IMR-90 (cell line): ENCODE measurements around the gene TBX4. TPM values are rescaled to one million over a fixed set of nuclear protein-coding genes. Genes with fewer than 3 reads are reported as not detected.

Source experiments
- ATAC-seq: fragments of 200-7000 bp; cut with Tn5 transposase; 2 replicates; pipeline ENCODE4 v1.9.1; 2020; ENCODE audit warnings: low read depth, mild to moderate bottlenecking, moderate library complexity
- BruUV-seq: library from RNA; stranded (reverse); fragments of 400-500 nt; replicated peaks from 2 replicates; lab custom pipeline; 2021; lab: Mats Ljungman, UMichigan
- CTCF ChIA-PET: fragments of 300-600 bp; formaldehyde crosslinking; extraction: SDS; loops from one replicate; lab custom pipeline; 2021; ENCODE audit warnings: antibody characterized with exemption; lab: Yijun Ruan, JAX
- POLR2A ChIA-PET: fragments of 300-600 bp; sonication (Branson Sonifier 250); formaldehyde crosslinking; loops from one replicate; lab custom pipeline; 2022; ENCODE audit warnings: antibody characterized with exemption; ENCODE audit not compliant: unreplicated experiment; lab: Charles Lee
- DNase-seq: peaks from one replicate; pipeline ENCODE4 v3.0.0; 2013
- H2AFZ ChIP-seq: replicated peaks from 2 replicates; pipeline ENCODE3; 2013; ENCODE audit warnings: low read length, mild to moderate bottlenecking; ENCODE audit not compliant: poor library complexity
- H2AK5ac ChIP-seq: 2 replicates; pipeline ENCODE4 v1.6.1; 2013; ENCODE audit warnings: low read depth, low read length, inconsistent platforms
- H2AK9ac ChIP-seq: replicated peaks from 2 replicates; pipeline ENCODE3; 2013; ENCODE audit warnings: mild to moderate bottlenecking, low read depth, low read length, moderate library complexity; ENCODE audit not compliant: poor library complexity
- H2BK120ac ChIP-seq: 2 replicates; pipeline ENCODE4 v1.6.1; 2013; ENCODE audit warnings: low read depth, low read length, inconsistent platforms
- H2BK15ac ChIP-seq: 3 replicates; pipeline ENCODE4 v1.6.1; 2013; ENCODE audit warnings: low read depth, low read length, inconsistent platforms
- H2BK20ac ChIP-seq: 2 replicates; pipeline ENCODE4 v1.6.1; 2013; ENCODE audit warnings: low read depth, mild to moderate bottlenecking, inconsistent platforms, low read length, moderate library complexity
- H2BK5ac ChIP-seq: 2 replicates; pipeline ENCODE4 v1.6.1; 2013; ENCODE audit warnings: mild to moderate bottlenecking, low read depth, low read length, inconsistent platforms; ENCODE audit not compliant: poor library complexity, severe bottlenecking
- H3K14ac ChIP-seq: replicated peaks from 2 replicates; pipeline ENCODE4 v1.6.1; 2013; ENCODE audit warnings: low read depth, low read length, inconsistent platforms
- H3K18ac ChIP-seq: 2 replicates; pipeline ENCODE4 v1.6.1; 2013; ENCODE audit warnings: low read depth, low read length, control low read depth
- H3K23ac ChIP-seq: 2 replicates; pipeline ENCODE4 v1.6.1; 2013; ENCODE audit warnings: low read depth, low read length, inconsistent platforms
- H3K27ac ChIP-seq: 2 replicates; pipeline ENCODE4 v1.5.1; 2013; ENCODE audit warnings: mild to moderate bottlenecking, control low read depth, low read length; ENCODE audit not compliant: insufficient read depth
- H3K27me3 ChIP-seq: 2 replicates; pipeline ENCODE4 v1.6.1; 2013; ENCODE audit warnings: low read length; ENCODE audit not compliant: control insufficient read depth, insufficient read depth
- H3K36me3 ChIP-seq: 2 replicates; pipeline ENCODE4 v1.6.1; 2013; ENCODE audit warnings: low read length, mixed read lengths; ENCODE audit not compliant: control insufficient read depth, insufficient read depth
- H3K4ac ChIP-seq: 2 replicates; pipeline ENCODE4 v1.6.1; 2013; ENCODE audit warnings: low read depth, low read length, inconsistent platforms
- H3K4me1 ChIP-seq: 2 replicates; pipeline ENCODE4 v1.6.1; 2013; ENCODE audit warnings: low read length, mixed read lengths; ENCODE audit not compliant: control insufficient read depth, insufficient read depth
- H3K4me2 ChIP-seq: 2 replicates; pipeline ENCODE4 v1.6.1; 2013; ENCODE audit warnings: low read depth, mild to moderate bottlenecking, control low read depth, low read length, moderate library complexity
- H3K4me3 ChIP-seq: 2 replicates; pipeline ENCODE4 v1.5.1; 2013; ENCODE audit warnings: low read depth, mild to moderate bottlenecking, control low read depth, low read length, moderate library complexity; ENCODE audit not compliant: insufficient read depth
- H3K56ac ChIP-seq: 2 replicates; pipeline ENCODE4 v1.6.1; 2013; ENCODE audit warnings: low read length, inconsistent platforms; ENCODE audit not compliant: insufficient read depth; ENCODE audit errors: extremely low read depth
- H3K79me1 ChIP-seq, 2 experiments: 2 replicates each; pipeline ENCODE4 v1.6.1; 2013; ENCODE audit warnings: low read length in 2 of 2, inconsistent platforms in 1 of 2, low read depth in 1 of 2
- H3K9ac ChIP-seq: 2 replicates; pipeline ENCODE4 v1.6.1; 2013; ENCODE audit warnings: low read depth, low read length, control low read depth
- H3K9me1 ChIP-seq: 2 replicates; pipeline ENCODE4 v1.6.1; 2013; ENCODE audit warnings: low read length, inconsistent platforms; ENCODE audit not compliant: insufficient read depth
- H3K9me3 ChIP-seq: 2 replicates; pipeline ENCODE4 v1.6.1; 2013; ENCODE audit warnings: low read length; ENCODE audit not compliant: control insufficient read depth, insufficient read depth
- H4K20me1 ChIP-seq: 2 replicates; pipeline ENCODE4 v1.6.1; 2013; ENCODE audit warnings: low read length, inconsistent platforms; ENCODE audit not compliant: insufficient read depth
- H4K5ac ChIP-seq: 2 replicates; pipeline ENCODE4 v1.6.1; 2013; ENCODE audit warnings: mild to moderate bottlenecking, low read depth, low read length, control low read depth
- H4K8ac ChIP-seq, 2 experiments: 2 replicates each; pipeline ENCODE4 v1.6.1; 2013; ENCODE audit warnings: low read depth in 2 of 2, low read length in 2 of 2, control low read depth in 1 of 2, inconsistent platforms in 1 of 2
- H4K91ac ChIP-seq: 2 replicates; pipeline ENCODE4 v1.6.1; 2013; ENCODE audit warnings: low read depth, low read length, inconsistent platforms; ENCODE audit not compliant: insufficient read depth
- BHLHE40 ChIP-seq: fragments of 150-350 bp; IDR thresholded peaks from 2 replicates; pipeline ENCODE4 v1.6.1; 2016; ENCODE audit warnings: mild to moderate bottlenecking, low read depth, low read length
- CEBPB ChIP-seq: IDR thresholded peaks from 2 replicates; pipeline ENCODE4 v1.6.1; 2012; ENCODE audit warnings: low read depth, low read length, improper control_type of control experiment
- CHD1 ChIP-seq: IDR thresholded peaks from 2 replicates; pipeline ENCODE4 v1.6.1; 2012; ENCODE audit warnings: low read depth, low read length, improper control_type of control experiment
- CTCF ChIP-seq: conservative IDR thresholded peaks from 2 replicates; pipeline ENCODE4 v1.5.1; 2012; ENCODE audit warnings: mild to moderate bottlenecking, low read depth, low read length, improper control_type of control experiment
- ELK1 ChIP-seq: fragments of 150-350 bp; IDR thresholded peaks from 2 replicates; pipeline ENCODE4 v1.6.1; 2016; ENCODE audit warnings: low read depth, mild to moderate bottlenecking, low read length, moderate library complexity, borderline replicate concordance
- FOS ChIP-seq: fragments of 150-350 bp; IDR thresholded peaks from 2 replicates; pipeline ENCODE4 v1.6.1; 2016; ENCODE audit warnings: low read depth, low read length
- MAFK ChIP-seq: IDR thresholded peaks from 2 replicates; pipeline ENCODE4 v1.6.1; 2012; ENCODE audit warnings: low read depth, low read length, improper control_type of control experiment
- MAZ ChIP-seq: IDR thresholded peaks from 2 replicates; pipeline ENCODE4 v1.6.1; 2012; ENCODE audit warnings: low read depth, mild to moderate bottlenecking, low read length, improper control_type of control experiment, moderate library complexity, borderline replicate concordance
- MXI1 ChIP-seq: IDR thresholded peaks from 2 replicates; pipeline ENCODE4 v1.6.1; 2012; ENCODE audit warnings: low read depth, mild to moderate bottlenecking, low read length, moderate library complexity, borderline replicate concordance
- NFE2L2 ChIP-seq: fragments of 150-350 bp; IDR thresholded peaks from 2 replicates; pipeline ENCODE4 v1.6.1; 2016; ENCODE audit warnings: low read depth, mild to moderate bottlenecking, low read length
- POLR2A ChIP-seq: IDR thresholded peaks from 2 replicates; pipeline ENCODE4 v1.6.1; 2012; ENCODE audit warnings: mild to moderate bottlenecking, low read depth, low read length
- RAD21 ChIP-seq: IDR thresholded peaks from 2 replicates; pipeline ENCODE4 v1.6.1; 2012; ENCODE audit warnings: low read length, improper control_type of control experiment
- RCOR1 ChIP-seq: IDR thresholded peaks from 2 replicates; pipeline ENCODE4 v1.6.1; 2012; ENCODE audit warnings: mild to moderate bottlenecking, low read length, improper control_type of control experiment; ENCODE audit not compliant: insufficient replicate concordance
- RFX5 ChIP-seq: IDR thresholded peaks from 2 replicates; pipeline ENCODE4 v1.8.0; 2012; ENCODE audit warnings: low read depth, mild to moderate bottlenecking, low read length, moderate library complexity
- SMC3 ChIP-seq: fragments of 150-350 bp; IDR thresholded peaks from 2 replicates; pipeline ENCODE4 v1.6.1; 2016; ENCODE audit warnings: low read depth, mild to moderate bottlenecking, antibody characterized with exemption, low read length, moderate library complexity
- USF2 ChIP-seq: fragments of 150-350 bp; IDR thresholded peaks from 2 replicates; pipeline ENCODE4 v1.6.1; 2017; ENCODE audit warnings: mild to moderate bottlenecking, antibody characterized with exemption, low read length, low read depth
- WGBS, 2 experiments: methylation state at CpG; one replicate each; pipeline versions ENCODE4 v1.1.5 to v1.1.7; 2013; ENCODE audit warnings: missing lambda C conversion rate in 2 of 2; ENCODE audit not compliant: insufficient read length in 1 of 2; ENCODE audit errors: extremely low coverage in 2 of 2; 5-methylcytosine and 5-hydroxymethylcytosine counted together
- dilution Hi-C: fragments of 300-500 bp; cut with HindIII; formaldehyde crosslinking; loops from one replicate; pipeline ENCODE4 v1.14.3; 2018; ENCODE audit warnings: low sequenced_read_pairs; ENCODE audit not compliant: unreplicated experiment
- in situ Hi-C: fragments of 300-500 bp; cut with MboI; formaldehyde crosslinking; loops from 3 replicates; pipeline ENCODE4 v1.14.3; 2019; ENCODE audit warnings: low sequenced_read_pairs, inconsistent platforms, mixed read lengths
- intact Hi-C: fragments of 100-400 bp; cut with micrococcal nuclease; formaldehyde crosslinking; loops from 2 replicates; pipeline ENCODE4 v1.10.0; 2022
- polyA plus RNA-seq, 3 experiments: library from polyadenylated mRNA; depleted of rRNA; stranded (reverse); fragments of >200 nt; gene quantifications; 2 replicates each; pipeline ENCODE4 v1.2.3, GENCODE V29; 2012; ENCODE audit warnings: low replicate concordance in 1 of 3
- total RNA-seq: library from RNA; depleted of rRNA; stranded (reverse); fragments of >200 nt; gene quantifications from 2 replicates; pipeline ENCODE4 v1.2.3, GENCODE V29; 2012

Gene TBX4
- total and polyA plus RNA-seq, 2 of the 4 experiments (the other 2 are of a cell fraction) = 0.05 TPM; not detected in 1

- no peak overlapping the region for H3K27ac ChIP-seq
- H3K27me3 ChIP-seq = peaks cover 17% of the 10 kb centered on the region
- H2AFZ ChIP-seq = no peak overlapping the region
- no peak overlapping the region for H3K4ac ChIP-seq
- no peak overlapping the region for H2BK120ac ChIP-seq
- no peak overlapping the region for H2BK15ac ChIP-seq
- no peak overlapping the region for H3K4me2 ChIP-seq
- peaks cover 2% of the 10 kb centered on the region for H3K4me1 ChIP-seq
- no peaks in the 10 kb centered on the region for H3K9me3 ChIP-seq
- H2AK5ac ChIP-seq = no peak overlapping the region
- CTCF ChIA-PET = no interaction called here
- H3K18ac ChIP-seq = no peak overlapping the region
- no peak overlapping the region for H3K9ac ChIP-seq
- peaks cover 0 to 2% of the 10 kb centered on the region in 2 experiments; a peak in 1 of 4 replicates for H3K79me1 ChIP-seq
- no peaks in the 10 kb centered on the region for H3K36me3 ChIP-seq
- no peak overlapping the region for H4K91ac ChIP-seq
- H2BK5ac ChIP-seq = no peak overlapping the region
- no peak overlapping the region for H3K14ac ChIP-seq
- POLR2A ChIA-PET = no interaction called here
- no peaks in the 10 kb centered on the region for H4K20me1 ChIP-seq
- no peak overlapping the region for H4K8ac ChIP-seq
- H4K5ac ChIP-seq = no peak overlapping the region
- BruUV-seq = no TSS peak
- H3K9me1 ChIP-seq = peaks cover 4% of the 10 kb centered on the region
- no CpG with 5 or more reads among the region's 4 CpGs for WGBS, 2 experiments
- no peak overlapping the region for H2AK9ac ChIP-seq
- no peak overlapping the region for H2BK20ac ChIP-seq
- intact Hi-C loops (no loop called here), dilution Hi-C loops (no loop called here), in situ Hi-C loops (loop anchor here (5.0 to 10.0 kb wide), 2 partner anchors 131 to 423 kb away; no protein-coding TSS in a partner anchor)
- H3K56ac ChIP-seq = no peak overlapping the region
- DNase-seq = no peak
- no peak for TF ChIP-seq USF2
- no peak for TF ChIP-seq CEBPB
- no peak for TF ChIP-seq CHD1
- no peak for TF ChIP-seq BHLHE40
- no peak for TF ChIP-seq NFE2L2
- TF ChIP-seq RAD21 = no peak
- TF ChIP-seq CTCF = no peak
- no peak for TF ChIP-seq MAFK
- TF ChIP-seq SMC3 = no peak
- no peak for TF ChIP-seq POLR2A
- TF ChIP-seq MAZ = no peak
- TF ChIP-seq FOS = no peak
- no peak for TF ChIP-seq ELK1
- no peak for TF ChIP-seq RFX5
- no peak for TF ChIP-seq MXI1
- TF ChIP-seq RCOR1 = no peak
- H3K4me3 ChIP-seq = no peak overlapping the region
- H3K23ac ChIP-seq = no peak overlapping the region
- no peak for ATAC-seq
Measured at GRCh38 chr17:61421460-61421859, 30.8 kb upstream of the TBX4 start.
